Medulla oblongata (tissue), 1 donor: Measurements from ENCODE around the gene OR6J1.
"Not testable (repeated sequence)": the region's sequence is repeated elsewhere in the genome, so short reads cannot be mapped to it uniquely, and the experiment has no call there.

ENCODE experiments used
- DNase-seq: peaks from one replicate; pipeline ENCODE4 v3.0.0-alpha.2; 2015; ENCODE audit errors: extremely low spot score

The OR6J1 gene

DNA sequence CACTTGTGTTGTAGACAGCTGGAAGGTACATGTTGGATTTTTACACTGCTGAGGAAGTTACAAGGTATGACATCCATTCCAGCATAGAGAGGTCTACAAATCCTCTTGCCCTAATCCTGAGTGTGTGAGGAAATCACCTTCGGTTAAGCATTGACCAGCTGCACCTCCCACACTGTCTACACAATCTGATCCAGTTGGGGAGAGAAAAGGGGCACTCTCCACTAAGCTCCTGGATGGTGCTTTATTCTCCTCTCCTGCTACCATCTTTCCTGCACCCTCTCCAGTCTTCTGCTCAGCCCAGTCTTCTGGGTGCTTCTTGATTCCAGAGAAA, at the start of gene OR6J1:
Gene OR6J1, minus strand, starts transcription at position 48 of the 331 bp plus-strand sequence. CDS start 9,541 bp downstream, outside the sequence.
- DNase-seq: no peak

DNA sequence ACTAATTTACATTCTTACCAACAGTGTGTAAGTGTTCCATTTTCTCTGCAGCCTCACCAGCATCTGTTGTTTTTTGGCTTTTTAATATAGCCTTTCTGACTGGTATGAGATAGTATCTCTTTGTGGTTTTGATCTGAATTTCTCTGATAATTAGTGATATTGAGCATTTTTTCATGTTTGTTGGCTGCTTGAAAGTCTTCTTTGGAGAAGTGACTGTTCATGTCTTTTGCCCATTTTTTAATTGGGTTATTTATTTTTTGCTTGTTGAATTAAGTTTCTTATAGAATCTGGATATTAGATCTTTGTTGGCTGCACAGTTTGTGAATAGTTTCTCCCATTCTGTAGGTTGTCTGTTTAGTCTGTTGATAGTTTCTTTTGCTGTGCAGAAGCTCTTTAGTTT, 48.0 kb upstream of the OR6J1 start:
- DNase-seq: no peak

DNA sequence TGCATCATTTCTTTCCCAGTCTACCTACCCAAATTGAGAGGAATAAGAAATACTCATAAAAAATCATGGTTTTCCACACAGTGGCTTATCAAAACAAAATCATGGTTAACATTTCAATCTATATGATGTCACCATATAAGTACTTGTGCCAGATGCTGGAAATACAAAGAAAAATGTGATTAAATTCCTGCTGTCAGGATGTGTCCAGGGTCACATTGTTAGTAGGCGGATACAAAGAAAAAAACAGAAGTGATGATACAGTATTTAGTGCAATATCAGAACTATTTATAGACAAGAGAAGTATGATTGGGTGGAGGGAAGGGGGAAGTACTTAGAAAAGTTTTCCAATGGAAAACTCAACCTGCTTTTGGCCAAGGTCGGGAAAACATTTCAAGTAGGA, 47.0 kb upstream of the OR6J1 start:
- DNase-seq: no peak

DNA sequence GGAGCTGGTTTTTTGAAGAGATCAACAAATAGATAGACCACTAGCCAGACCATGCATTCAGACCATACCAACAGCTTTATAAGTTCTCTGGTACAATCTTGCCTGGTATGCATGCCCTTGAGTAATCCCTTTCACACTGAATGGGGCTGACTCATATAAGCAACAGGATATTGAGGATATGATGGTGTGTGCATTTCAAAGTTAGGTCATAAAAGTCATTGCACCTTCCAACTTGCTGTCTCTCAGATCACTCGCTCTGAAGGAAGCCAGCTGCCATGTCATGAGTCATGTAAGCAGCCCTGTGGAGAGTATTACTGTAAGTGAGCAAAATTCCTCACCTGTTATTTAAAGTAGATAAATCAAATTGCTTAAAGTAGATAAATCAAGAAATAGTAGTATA, 45.0 kb upstream of the OR6J1 start:
- no peak for DNase-seq

DNA sequence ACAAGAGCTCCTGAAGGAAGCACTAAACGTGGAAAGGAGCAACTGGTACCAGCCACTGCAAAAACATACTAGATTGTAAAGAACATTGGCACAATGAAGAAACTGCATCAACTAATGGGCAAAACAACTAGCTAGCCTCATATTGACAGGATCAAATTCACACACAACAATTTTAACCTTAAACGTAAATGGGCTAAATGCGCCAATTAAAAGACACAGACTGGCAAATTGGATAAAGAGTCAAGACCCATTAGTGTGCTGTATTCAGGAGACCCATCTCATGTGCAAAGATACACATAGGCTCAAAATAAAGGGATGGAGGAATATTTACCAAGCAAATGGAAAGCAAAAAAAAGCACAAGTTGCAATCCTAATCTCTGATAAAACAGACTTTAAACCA, 43.8 kb upstream of the OR6J1 start:
- not testable (repeated sequence) for DNase-seq

DNA sequence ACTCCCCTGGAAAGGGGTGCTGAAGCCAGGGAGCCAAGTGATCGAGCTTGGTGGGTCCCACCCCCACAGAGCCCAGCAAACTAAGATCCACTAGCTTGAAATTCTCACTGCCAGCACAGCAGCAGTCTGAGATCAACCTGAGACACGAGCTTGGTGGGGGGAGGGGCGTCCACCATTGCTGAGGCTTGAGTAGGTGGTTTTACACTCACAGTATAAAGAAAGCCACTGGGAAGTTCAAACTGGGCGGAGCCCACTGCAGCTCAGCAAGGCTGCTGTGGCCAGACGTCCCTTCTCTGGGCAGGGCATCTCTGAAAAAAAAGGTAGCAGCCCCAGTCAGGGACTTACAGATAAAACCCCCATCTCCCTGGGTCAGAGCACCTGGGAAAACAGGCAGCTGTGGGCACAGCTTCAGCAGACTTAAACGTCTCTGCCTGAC, 42.0 kb upstream of the OR6J1 start:
- DNase-seq: not testable (repeated sequence)

DNA sequence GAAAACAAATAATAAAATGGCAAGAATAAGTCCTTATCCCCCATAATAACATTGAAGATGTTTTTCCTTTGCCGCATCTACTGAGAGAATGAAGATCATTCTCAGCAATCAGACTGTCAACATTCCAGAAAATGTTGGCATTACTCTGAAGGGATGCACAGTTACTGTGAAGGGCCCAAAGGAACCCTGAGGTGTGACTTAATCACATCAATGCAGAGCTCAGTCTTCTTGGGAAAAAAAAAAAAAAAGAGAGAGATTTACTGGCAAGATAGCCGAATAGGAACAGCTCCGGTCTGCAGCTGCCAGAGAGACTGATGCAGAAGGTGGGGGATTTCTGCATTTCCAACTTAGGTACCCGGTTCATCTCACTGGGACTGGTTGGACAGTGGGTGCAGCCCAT, 41.3 kb upstream of the OR6J1 start:
- no peak for DNase-seq

DNA sequence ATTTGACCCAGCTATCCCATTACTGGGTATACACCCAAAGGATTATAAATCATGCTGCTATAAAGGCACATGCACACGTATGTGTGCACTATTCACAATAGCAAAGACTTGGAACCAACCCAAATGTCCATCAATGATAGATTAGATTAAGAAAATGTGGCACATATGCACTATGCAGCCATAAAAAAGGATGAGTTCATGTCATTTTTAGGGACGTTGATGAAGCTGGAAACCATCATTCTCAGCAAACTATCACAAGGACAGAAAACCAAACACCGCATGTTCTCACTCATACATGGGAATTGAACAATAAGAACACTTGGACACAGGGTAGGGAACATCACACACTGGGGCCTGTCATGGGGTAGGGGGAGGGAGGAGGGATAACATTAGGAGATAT, 39.3 kb upstream of the OR6J1 start:
- not testable (repeated sequence) for DNase-seq

DNA sequence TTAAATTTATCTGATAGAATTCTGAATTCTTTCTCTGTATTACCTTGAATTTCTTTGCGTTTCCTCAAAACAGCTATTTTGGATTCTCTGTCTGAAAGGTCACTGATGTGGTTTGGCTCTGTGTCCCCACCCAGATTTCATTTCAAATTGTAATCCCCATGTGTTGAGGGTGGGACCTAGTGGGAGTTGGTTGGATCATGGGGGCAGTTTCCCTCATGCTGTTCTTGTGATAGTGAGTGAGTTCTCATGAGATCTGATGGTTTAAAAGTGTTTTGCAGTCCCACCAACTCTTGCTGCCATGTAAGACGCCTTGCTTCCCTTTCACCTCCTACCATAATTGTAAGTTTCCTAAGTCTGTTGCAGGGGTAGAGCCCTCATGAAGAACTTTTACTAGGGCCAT, 34.1 kb upstream of the OR6J1 start:
- no peak for DNase-seq

DNA sequence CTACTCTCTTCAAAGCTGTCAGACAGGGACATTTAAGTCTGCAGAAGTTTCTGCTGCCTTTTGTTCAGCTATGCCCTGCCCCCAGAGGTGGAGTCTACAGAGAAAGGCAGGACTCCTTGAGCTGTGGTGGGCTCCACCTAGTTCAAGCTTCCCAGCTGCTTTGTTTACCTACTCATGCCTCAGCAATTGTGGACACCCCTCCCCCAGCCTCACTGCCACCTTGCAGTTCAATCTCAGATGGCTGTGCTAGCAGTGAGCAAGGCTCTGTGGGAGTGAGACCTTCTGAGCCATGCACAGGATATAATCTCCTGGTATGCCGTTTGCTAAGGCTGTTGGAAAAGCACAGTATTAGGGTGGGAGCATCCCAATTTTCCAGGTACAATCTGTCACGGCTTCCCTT, 33.4 kb upstream of the OR6J1 start:
- DNase-seq: not testable (repeated sequence)

DNA sequence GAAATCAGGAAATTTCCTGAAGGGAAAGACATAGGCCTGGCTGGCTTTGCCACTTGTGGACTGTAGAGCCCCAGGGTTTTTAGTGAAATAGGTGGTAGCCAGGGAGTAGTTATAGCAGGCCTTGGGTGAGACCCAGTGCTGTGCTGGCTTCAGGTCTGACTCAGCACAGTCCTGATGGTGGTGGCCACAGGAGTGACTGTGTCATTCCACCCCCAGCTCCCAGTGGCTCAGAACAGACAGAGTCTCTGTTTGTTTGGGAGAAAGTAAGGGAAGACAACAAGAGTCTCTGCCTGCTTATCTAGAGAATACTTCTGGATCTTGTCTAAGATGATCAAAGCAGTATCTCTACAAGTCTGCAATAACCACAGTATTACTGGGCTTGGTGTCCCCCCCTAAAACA, 27.5 kb upstream of the OR6J1 start:
- no peak for DNase-seq

DNA sequence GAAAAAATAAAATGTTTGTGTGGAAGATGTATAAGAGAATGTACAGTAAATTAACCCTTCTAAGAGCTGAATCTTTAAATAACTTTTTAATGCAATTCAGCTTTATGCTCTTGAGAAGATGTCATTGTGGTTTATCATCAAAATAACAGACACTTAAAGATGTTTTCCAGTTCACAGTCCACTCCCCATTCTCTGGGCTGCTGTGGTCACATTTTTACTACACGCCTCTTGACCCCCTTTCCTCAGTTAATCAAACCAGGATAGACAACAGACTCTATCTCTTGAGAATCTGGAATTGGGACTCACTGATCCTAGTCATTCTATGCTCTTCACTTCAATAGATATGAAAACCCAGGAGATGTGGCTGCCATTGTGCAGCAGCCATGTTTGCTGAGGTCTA, 24.7 kb upstream of the OR6J1 start:
- no peak for DNase-seq

DNA sequence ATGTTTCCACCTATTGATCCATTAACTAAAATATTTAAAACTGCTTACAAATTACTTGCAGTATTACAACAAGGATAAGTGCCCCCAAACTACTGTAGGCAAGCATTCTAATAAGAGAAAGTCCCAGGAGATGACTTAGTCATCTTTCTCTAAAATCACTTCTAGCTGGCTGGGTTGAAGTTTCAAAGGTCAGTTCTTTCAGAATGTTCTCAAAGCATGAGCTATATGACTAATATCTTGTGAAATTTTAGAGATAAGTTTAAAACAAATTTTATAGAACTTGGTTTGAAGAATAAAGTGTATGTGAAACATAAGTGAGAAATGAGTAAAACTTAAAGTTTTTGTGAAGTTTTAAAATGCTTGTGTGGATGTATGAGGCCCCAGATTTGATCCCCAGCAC, 24.3 kb upstream of the OR6J1 start:
- no peak for DNase-seq

DNA sequence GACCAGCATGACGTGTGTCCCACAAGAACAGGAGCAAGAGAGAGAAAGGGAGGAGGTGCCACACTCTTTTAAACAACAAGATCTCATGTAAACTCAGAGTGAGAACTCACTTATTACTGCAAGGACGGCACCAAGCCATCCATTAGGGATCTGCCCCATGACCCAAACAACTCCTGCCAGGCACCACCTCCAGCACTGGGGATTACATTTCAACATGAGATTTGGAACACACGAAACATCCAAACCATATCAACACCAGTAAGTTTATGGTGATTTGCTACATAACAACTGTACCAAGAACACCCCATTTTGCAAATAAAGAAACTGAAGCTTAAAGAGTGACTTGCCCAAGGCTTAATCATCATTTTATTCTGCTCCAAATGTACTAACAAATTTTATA, 23.7 kb upstream of the OR6J1 start:
- DNase-seq: no peak

DNA sequence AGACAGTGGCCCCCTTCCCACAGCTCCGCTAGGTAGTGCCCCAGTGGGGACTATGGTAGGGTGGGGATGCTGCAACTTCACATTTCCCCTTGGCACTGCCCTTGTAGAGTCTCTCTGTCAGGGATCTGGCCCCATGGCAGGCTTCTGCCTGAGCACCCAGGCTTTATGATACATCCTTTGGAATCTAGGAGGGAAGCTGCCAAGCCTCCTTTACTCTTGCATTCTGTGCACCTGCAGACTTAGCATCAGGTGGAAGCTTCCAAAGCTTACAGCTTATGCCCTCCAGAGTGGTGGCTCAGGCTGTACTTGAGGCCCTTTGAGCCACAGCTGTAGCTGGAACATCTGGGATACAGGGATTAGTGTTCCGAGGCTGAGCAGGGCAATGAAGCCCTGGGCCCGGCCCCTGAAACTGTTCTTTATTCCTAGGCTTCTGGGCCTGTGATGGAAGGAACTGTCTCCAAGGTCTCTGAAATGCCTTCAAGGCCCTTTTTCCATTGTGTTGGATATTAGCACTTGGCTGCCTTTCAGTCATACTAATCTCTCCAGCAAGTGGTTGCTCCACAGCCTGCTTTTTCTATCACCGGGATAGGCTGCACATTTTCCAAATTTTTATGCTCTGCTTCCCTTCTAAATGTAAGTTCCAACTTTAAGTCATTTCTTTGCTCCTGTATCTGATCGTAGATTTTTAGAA, 22.2 kb upstream of the OR6J1 start:
- peak; percentile 4 for DNase-seq

DNA sequence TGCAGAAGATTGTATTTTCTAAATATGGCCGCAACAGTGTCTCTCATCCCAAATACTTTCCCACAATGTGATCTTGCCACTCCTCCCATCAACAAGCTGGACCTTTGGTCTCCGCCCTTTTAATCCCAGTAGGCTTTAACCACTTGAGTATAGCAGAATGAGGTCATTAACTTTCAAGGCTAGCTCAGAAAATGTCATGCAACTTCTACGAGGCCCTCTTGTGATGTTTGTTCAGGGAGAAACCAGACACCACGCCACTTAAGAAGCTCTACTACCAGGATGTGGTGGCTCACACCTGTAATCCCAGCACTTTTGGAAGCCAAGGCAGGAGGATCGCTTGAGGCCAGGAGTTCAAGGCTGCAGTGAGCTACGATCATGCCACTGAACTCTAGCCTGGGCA, 20.1 kb upstream of the OR6J1 start:
- no peak for DNase-seq

DNA sequence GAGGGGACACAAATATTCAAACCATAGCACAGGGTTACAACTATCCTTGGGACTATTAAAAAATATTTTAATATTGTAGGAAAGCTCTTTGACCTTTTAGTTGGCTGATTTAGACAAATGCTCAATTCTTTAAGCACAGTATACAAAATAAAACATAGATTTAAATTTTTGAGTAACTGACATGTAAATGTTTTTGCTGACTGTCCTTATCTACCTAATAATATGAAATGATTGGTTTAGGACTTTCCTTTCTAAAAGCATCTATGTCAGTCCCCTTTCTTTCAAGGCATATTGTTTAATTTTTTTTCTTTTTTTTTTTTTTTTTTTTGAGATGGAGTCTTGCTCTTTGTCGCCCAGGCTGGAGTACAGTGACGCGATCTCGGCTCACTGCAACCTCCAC, 16.5 kb upstream of the OR6J1 start:
- no peak for DNase-seq

DNA sequence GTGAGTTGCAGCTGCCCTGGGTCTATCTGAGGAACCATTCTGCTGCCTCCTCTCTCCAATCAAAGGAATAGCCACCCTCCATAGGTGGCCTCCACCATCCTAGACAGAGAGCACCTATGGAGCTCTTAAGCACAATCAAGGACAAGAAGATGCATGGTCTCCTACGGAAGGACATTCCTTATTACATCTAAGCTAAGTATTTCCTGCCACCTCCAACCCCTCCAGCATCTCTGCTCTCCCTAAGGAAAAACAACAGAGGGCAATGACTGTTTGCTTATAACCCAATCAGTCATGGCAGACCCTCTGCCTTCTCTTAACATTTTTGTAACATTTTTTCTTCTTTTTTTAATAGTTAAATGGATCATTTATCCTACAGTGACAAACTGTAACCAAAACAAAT, 14.8 kb upstream of the OR6J1 start:
- DNase-seq: no peak

DNA sequence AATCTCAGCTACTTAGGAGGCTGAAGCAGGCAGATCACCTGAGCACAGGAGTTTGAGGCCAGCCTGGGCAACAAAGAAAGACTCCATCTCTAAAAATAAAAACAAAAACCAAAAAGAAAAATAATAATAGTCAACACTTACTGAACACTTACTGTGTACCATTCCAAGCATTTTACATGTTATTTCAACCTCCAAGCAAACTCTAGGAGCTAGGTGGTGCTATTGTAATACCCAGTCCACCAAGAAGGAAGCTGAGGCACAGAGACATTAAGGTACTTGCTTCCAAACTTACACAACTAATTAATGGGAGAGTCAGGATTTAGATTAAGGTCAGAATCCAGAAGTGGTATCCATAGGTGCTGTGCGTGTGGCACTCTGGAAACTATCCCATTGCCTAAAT, 13.7 kb upstream of the OR6J1 start:
- peak; percentile 48 for DNase-seq

DNA sequence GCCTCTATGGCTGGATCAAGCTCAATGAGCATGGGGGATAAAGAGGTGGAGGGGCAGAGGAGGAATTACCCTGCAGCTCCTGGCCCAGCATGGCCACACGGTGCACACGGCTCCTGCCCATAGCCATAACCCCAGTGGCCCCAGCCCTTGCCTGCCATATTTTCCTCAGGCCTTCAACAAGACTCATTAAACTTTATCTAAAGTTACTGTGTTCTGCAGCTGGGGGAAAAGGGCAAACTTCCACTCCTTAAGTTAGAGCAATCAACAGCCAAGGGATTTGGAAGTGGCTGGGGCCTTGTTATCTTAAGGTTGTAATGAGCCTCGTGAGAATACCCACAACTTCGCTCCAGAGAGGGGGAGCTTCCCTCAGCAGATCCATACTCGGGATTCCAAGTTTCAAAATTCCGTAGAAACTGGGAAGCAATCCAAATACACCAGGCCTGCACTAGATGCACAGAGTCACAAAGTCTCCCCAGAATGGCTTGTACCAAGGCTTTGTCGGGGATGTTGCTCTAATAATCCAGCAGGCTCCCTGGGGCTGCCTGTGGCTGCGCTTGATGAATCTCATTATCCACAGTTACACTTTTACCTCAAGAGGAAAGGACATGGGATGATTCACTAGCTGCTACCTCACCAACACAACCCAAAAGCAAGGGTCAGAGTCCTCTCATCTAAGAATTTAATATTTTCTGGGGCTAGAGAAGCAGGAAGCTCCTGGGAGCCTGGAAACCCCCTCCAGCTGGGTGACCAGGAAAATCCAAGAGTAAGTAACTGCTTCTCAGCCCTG, 13.0 kb upstream of the OR6J1 start:
- no peak for DNase-seq

DNA sequence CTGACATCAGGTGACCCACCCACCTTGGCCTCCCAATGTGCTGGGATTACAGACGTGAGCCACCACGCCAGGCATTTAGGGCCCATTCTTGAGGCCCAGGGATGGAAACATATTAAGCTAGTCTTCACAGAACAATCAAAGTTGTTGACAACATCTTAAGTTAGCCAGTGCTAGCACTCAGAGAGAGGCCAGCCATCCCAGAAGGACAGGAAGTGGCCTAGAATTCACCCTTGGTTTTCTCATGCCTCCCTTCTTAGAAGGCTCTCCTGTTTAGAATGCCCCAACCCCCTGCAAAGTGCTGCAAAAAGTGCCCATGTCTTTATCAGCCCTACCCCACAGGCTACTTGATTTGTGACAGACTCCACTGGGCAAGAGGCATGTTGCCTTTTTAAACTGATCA, 12.1 kb upstream of the OR6J1 start:
- DNase-seq: no peak

DNA sequence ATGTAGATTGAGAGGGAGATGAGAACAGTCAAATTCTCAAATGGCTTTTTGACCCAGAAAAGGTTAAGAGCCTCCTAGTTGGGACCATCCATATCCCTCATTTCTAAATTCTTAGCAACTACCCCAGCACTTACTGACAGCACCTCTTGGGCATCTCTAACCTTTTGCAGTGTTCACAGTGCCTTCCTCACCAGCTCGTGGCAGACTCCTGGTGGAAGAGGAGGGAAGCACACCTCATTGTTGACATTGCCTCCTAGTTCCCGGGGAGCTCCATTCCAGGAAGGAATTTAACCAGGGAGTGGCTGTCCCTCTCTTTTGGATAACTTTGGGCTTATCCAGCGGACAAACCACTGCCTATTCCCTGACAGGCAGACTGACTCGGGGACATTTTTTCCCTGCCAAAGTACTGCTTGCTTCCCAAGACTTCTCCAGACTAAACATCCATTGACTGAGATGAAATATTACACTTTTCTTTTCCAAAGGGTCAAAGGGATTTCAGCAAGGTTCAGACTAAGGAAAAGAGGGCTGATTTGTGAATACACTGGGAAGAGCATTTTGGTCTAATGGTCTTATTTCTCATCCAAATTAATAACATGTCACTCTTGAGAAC, 9.0 kb upstream of the OR6J1 start:
- DNase-seq: peak; percentile 57

DNA sequence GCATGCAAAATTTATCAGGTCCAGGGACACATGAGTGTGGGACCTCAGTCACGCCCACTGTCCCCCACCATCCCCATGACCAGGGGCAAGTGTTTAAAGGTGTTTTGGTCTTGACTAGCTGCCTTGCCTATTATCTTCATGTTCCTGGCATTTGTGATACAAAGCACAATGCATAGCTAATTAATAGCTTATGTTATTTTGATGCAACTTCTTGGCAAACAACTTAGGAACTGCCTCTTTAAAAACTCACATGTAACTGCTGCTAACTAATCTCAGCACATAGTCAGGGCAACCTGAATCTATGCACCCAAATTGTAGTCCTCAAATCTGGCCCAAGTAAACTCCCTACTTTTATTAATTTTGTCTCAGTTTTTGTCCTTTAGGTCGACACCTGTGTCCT, 7.4 kb upstream of the OR6J1 start:
- no peak for DNase-seq
